ENCODE measurements around the gene CYP2U1.

Gene CYP2U1

GRCh38 chr4:107894138-107894603 is 37.2 kb upstream of the CYP2U1 start:
- no peak for TF ChIP-seq CTCF (IDR thresholded peaks at IDR 0.05; ENCODE audit: borderline replicate concordance, control extremely low read depth, extremely low read depth, insufficient read depth, missing control alignments)
- in situ Hi-C loops (cut with MboI; ENCODE audit: low sequenced_read_pairs, unreplicated experiment), result no loop called here
- no peak for DNase-seq (ENCODE audit: low spot score)

- in situ Hi-C loops (cut with MboI; ENCODE audit: low sequenced_read_pairs, unreplicated experiment), result no loop called here
- DNase-seq (ENCODE audit: low spot score), result no peak
- TF ChIP-seq CTCF (IDR thresholded peaks at IDR 0.05; ENCODE audit: borderline replicate concordance, control extremely low read depth, extremely low read depth, insufficient read depth, missing control alignments), result no peak
Observed at GRCh38 chr4:107896158-107896645, 35.1 kb upstream of the CYP2U1 start.

GRCh38 chr4:107896646-107897045 is 34.7 kb upstream of the CYP2U1 start:
- DNase-seq (ENCODE audit: low spot score), result no peak
- no peak for TF ChIP-seq CTCF (IDR thresholded peaks at IDR 0.05; ENCODE audit: borderline replicate concordance, control extremely low read depth, extremely low read depth, insufficient read depth, missing control alignments)
- in situ Hi-C loops (cut with MboI; ENCODE audit: low sequenced_read_pairs, unreplicated experiment), result no loop called here

- DNase-seq (ENCODE audit: low spot score), result no peak
Observed at GRCh38 chr4:107897823-107898222, 33.5 kb upstream of the CYP2U1 start.

GRCh38 chr4:107900067-107900466 is 31.3 kb upstream of the CYP2U1 start:
- no peak for DNase-seq (ENCODE audit: low spot score)
- no peak for TF ChIP-seq CTCF (IDR thresholded peaks at IDR 0.05; ENCODE audit: borderline replicate concordance, control extremely low read depth, extremely low read depth, insufficient read depth, missing control alignments)
- in situ Hi-C loops (cut with MboI; ENCODE audit: low sequenced_read_pairs, unreplicated experiment), result no loop called here

More at GRCh38 chr4:107897823-107898222, 33.5 kb upstream of the CYP2U1 start:
- no peak for TF ChIP-seq CTCF (IDR thresholded peaks at IDR 0.05; ENCODE audit: borderline replicate concordance, control extremely low read depth, extremely low read depth, insufficient read depth, missing control alignments)
- in situ Hi-C loops (cut with MboI; ENCODE audit: low sequenced_read_pairs, unreplicated experiment), result no loop called here

GRCh38 chr4:107900508-107900907 is 30.8 kb upstream of the CYP2U1 start:
- no peak for TF ChIP-seq CTCF (IDR thresholded peaks at IDR 0.05; ENCODE audit: borderline replicate concordance, control extremely low read depth, extremely low read depth, insufficient read depth, missing control alignments)
- in situ Hi-C loops (cut with MboI; ENCODE audit: low sequenced_read_pairs, unreplicated experiment), result no loop called here
- DNase-seq (ENCODE audit: low spot score), result no peak

All from GM13976 (cell line).